Measurements from ENCODE around the gene SHTN1.

Gene SHTN1

GRCh38 chr10:116848944-116849247, 156.1 kb downstream of the SHTN1 start:
- Histone ChIP-seq H3K4me1 (ENCODE audit: control insufficient read depth in 5 of 5, insufficient read depth in 5 of 5, low read length in 5 of 5) (peaks cover 2 to 20% (median 18%) of the 10 kb centered on the region in 5 donors), H3K9ac (ENCODE audit: low read length in 5 of 5) (peak overlapping the region in 3 of 5 donors; percentile 56 to 78 (median 75)), H3K27ac (ENCODE audit: low read depth, low read length) (no peak overlapping the region), H3K27me3 (ENCODE audit: control insufficient read depth in 5 of 5, insufficient read depth in 4 of 5, low read length in 5 of 5) (peaks cover 0 to 25% (median 7%) of the 10 kb centered on the region in 5 donors), H3K4me3 (ENCODE audit: low read depth in 1 of 5, low read length in 5 of 5) (peak overlapping the region; percentile 67 to 91 (median 86)), H3K36me3 (ENCODE audit: control insufficient read depth in 5 of 5, insufficient read depth in 5 of 5, low read length in 5 of 5) (no peaks in the 10 kb centered on the region), H3K9me3 (ENCODE audit: control insufficient read depth in 5 of 5, low read length in 5 of 5) (no peaks in the 10 kb centered on the region)

DNA sequence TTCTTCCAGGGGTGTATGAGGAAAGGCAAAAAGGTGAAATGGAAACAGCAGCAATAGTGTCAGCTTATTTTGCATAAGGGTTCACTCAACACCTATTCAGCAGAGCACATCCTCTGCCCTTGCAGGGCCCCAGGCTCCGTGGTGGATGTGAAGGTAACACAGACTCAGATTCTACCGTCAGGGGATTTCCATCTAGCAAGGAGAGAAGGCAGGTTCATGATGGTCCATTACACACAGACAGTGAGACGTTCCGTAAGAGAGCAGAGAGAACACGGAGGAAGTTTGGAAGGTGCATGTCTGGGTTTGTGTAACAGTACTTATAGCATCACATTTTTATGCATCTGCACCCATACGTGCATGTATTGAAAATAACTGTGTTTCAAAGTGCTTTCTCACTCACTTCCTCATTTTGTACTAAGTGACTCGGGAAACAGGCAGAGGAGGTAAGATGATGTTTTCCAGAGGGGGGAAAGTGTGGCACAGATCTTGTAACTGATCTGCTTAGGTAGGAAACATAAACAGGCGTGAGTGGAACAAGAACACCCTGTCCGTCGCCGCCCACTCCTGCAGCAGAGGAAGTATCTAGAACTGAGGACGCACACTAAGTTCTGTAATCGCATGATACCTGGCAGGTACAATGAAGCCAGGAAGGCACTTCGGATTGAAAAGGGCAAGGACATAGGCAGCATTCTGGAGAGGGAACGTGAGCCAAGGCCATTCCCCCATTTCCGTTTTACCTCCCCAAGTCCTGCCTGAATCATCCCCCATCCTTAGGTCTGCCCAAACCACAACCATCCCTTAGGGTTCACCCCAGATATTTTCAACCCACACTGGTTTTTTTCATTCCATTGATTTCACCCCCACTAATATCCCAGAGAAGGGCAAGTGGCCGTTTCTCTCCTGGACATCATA, 156.7 kb downstream of the SHTN1 start:
- H3K27ac ChIP-seq (ENCODE audit: low read depth, low read length): no peak overlapping the region

GRCh38 chr10:116845823-116846222, 159.2 kb downstream of the SHTN1 start:
- H3K4me3 ChIP-seq (ENCODE audit: low read depth in 1 of 5, low read length in 5 of 5): no peak overlapping the region
- peaks cover 2 to 20% (median 18%) of the 10 kb centered on the region in 5 donors for H3K4me1 ChIP-seq (ENCODE audit: control insufficient read depth in 5 of 5, insufficient read depth in 5 of 5, low read length in 5 of 5)
- peaks cover 0 to 25% (median 7%) of the 10 kb centered on the region in 5 donors for H3K27me3 ChIP-seq (ENCODE audit: control insufficient read depth in 5 of 5, insufficient read depth in 4 of 5, low read length in 5 of 5)
- H3K36me3 ChIP-seq (ENCODE audit: control insufficient read depth in 5 of 5, insufficient read depth in 5 of 5, low read length in 5 of 5): no peaks in the 10 kb centered on the region
- no peaks in the 10 kb centered on the region for H3K9me3 ChIP-seq (ENCODE audit: control insufficient read depth in 5 of 5, low read length in 5 of 5)
- no peak overlapping the region for H3K27ac ChIP-seq (ENCODE audit: low read depth, low read length)
- no peak overlapping the region for H3K9ac ChIP-seq (ENCODE audit: low read length in 5 of 5)

More for the DNA sequence above, 156.7 kb downstream of the SHTN1 start:
- H3K9me3 ChIP-seq (ENCODE audit: control insufficient read depth in 5 of 5, low read length in 5 of 5): no peaks in the 10 kb centered on the region
- peak overlapping the region; percentile 36 to 91 (median 74) for H3K4me3 ChIP-seq (ENCODE audit: low read depth in 1 of 5, low read length in 5 of 5)
- H3K4me1 ChIP-seq (ENCODE audit: control insufficient read depth in 5 of 5, insufficient read depth in 5 of 5, low read length in 5 of 5): peaks cover 2 to 20% (median 18%) of the 10 kb centered on the region in 5 donors
- H3K27me3 ChIP-seq (ENCODE audit: control insufficient read depth in 5 of 5, insufficient read depth in 4 of 5, low read length in 5 of 5): peaks cover 0 to 25% (median 7%) of the 10 kb centered on the region in 5 donors
- no peaks in the 10 kb centered on the region for H3K36me3 ChIP-seq (ENCODE audit: control insufficient read depth in 5 of 5, insufficient read depth in 5 of 5, low read length in 5 of 5)
- H3K9ac ChIP-seq (ENCODE audit: low read length in 5 of 5): peak overlapping the region in 2 of 5 donors; percentile 75 to 78

DNA sequence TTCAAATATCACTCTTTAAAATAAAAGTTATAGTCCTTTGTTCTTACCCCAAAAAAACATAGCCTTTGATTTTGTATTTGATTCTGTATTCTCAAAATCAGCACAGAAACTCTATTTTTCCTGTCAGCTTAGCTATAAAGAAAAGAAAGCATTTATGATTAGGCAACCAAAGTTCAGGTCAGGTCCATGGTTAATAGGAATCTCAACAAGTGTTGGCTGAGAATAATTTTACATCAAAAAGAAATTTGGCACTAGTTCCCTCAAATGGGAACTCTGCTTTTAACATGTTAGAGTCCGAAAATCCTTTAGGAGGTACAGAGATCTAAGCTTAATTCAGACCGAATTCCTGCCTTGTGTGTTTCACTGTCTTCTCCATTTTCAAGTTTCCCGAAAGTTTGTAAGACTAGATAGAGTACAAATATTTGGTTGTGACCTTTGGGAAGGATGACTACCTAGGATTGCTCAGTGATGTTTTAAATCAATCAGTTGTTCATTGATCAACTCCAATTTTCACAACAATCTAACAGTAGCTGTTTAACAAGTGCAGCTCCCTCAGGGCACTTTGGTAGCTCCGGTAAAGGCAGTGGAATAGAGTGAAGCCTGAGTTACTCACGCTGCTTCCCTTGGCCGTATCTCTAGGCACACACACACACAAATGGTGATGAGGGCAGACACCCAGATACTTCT, 164.5 kb downstream of the SHTN1 start:
- Histone ChIP-seq H3K4me3 (ENCODE audit: low read depth in 1 of 5, low read length in 5 of 5) (no peak overlapping the region), H3K27ac (ENCODE audit: low read depth, low read length) (no peak overlapping the region), H3K9ac (ENCODE audit: low read length in 5 of 5) (no peak overlapping the region), H3K27me3 (ENCODE audit: control insufficient read depth in 5 of 5, insufficient read depth in 4 of 5, low read length in 5 of 5) (peaks cover 0 to 7% (median 6%) of the 10 kb centered on the region in 5 donors), H3K9me3 (ENCODE audit: control insufficient read depth in 5 of 5, low read length in 5 of 5) (no peaks in the 10 kb centered on the region), H3K4me1 (ENCODE audit: control insufficient read depth in 5 of 5, insufficient read depth in 5 of 5, low read length in 5 of 5) (no peaks in the 10 kb centered on the region), H3K36me3 (ENCODE audit: control insufficient read depth in 5 of 5, insufficient read depth in 5 of 5, low read length in 5 of 5) (no peaks in the 10 kb centered on the region)

GRCh38 chr10:116838143-116838725, 166.8 kb downstream of the SHTN1 start:
- Histone ChIP-seq H3K36me3 (ENCODE audit: control insufficient read depth in 5 of 5, insufficient read depth in 5 of 5, low read length in 5 of 5) (no peaks in the 10 kb centered on the region), H3K4me3 (ENCODE audit: low read depth in 1 of 5, low read length in 5 of 5) (no peak overlapping the region), H3K9me3 (ENCODE audit: control insufficient read depth in 5 of 5, low read length in 5 of 5) (no peaks in the 10 kb centered on the region), H3K9ac (ENCODE audit: low read length in 5 of 5) (no peak overlapping the region), H3K27me3 (ENCODE audit: control insufficient read depth in 5 of 5, insufficient read depth in 4 of 5, low read length in 5 of 5) (peaks cover 0 to 14% (median 6%) of the 10 kb centered on the region in 5 donors), H3K27ac (ENCODE audit: low read depth, low read length) (no peak overlapping the region), H3K4me1 (ENCODE audit: control insufficient read depth in 5 of 5, insufficient read depth in 5 of 5, low read length in 5 of 5) (no peaks in the 10 kb centered on the region)

DNA sequence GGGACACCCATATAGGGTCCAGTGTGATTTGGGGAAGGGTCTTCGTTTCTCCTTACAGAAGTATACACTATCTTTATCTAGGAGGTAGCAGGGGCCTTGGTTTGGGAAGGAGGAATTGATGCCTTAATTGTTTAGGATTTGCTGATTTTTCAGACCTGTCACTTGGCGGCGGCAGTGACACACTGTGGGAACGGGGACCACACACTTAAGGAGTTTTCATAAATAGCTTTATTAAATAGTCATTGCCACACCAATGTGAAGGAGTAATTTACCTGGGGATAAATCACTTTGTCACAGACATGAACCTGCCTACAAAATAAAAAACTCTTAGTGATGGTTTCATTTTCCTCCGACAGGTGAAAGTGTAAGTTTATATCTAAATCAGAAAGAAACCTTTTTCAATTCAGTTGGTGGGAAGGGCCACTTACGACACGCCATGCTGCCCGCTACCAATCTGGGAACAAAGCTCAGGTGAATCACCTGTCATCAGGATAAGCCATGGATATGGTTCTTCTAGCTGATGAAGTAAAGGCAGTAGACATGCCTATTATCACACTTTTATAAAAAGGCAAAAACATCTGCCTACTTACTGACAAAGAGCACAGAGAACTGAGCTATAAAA, 168.0 kb downstream of the SHTN1 start:
- Histone ChIP-seq H3K4me1 (ENCODE audit: control insufficient read depth in 5 of 5, insufficient read depth in 5 of 5, low read length in 5 of 5) (no peaks in the 10 kb centered on the region), H3K4me3 (ENCODE audit: low read depth in 1 of 5, low read length in 5 of 5) (no peak overlapping the region), H3K9me3 (ENCODE audit: control insufficient read depth in 5 of 5, low read length in 5 of 5) (no peaks in the 10 kb centered on the region), H3K27me3 (ENCODE audit: control insufficient read depth in 5 of 5, insufficient read depth in 4 of 5, low read length in 5 of 5) (peaks cover 0 to 14% (median 6%) of the 10 kb centered on the region in 5 donors), H3K9ac (ENCODE audit: low read length in 5 of 5) (no peak overlapping the region), H3K27ac (ENCODE audit: low read depth, low read length) (no peak overlapping the region), H3K36me3 (ENCODE audit: control insufficient read depth in 5 of 5, insufficient read depth in 5 of 5, low read length in 5 of 5) (no peaks in the 10 kb centered on the region)

DNA sequence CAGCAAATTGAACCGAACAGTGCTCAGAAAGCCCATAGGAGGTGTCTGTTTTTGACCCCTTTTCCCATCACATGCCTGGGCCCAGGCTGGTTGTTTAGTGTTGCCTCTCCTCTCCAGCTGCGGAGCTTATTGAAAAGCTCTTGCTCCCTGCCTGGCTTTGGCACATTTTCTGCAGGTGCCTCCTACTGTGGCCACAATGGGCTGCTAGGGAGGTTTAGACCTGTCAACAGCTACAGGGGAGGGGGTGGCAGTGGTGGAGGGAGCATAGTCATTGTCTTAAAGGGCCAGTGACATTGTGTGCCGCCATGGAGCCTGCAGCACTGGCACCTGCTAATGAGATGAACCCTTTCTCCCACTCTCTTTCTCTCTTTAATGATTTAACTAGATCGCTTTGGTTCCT, 168.9 kb downstream of the SHTN1 start:
- H3K27me3 ChIP-seq (ENCODE audit: control insufficient read depth in 5 of 5, insufficient read depth in 4 of 5, low read length in 5 of 5): peaks cover 0 to 14% (median 6%) of the 10 kb centered on the region in 5 donors
- H3K9me3 ChIP-seq (ENCODE audit: control insufficient read depth in 5 of 5, low read length in 5 of 5): no peaks in the 10 kb centered on the region
- H3K4me3 ChIP-seq (ENCODE audit: low read depth in 1 of 5, low read length in 5 of 5): no peak overlapping the region
- no peak overlapping the region for H3K9ac ChIP-seq (ENCODE audit: low read length in 5 of 5)
- no peaks in the 10 kb centered on the region for H3K4me1 ChIP-seq (ENCODE audit: control insufficient read depth in 5 of 5, insufficient read depth in 5 of 5, low read length in 5 of 5)
- H3K27ac ChIP-seq (ENCODE audit: low read depth, low read length): no peak overlapping the region
- no peaks in the 10 kb centered on the region for H3K36me3 ChIP-seq (ENCODE audit: control insufficient read depth in 5 of 5, insufficient read depth in 5 of 5, low read length in 5 of 5)

GRCh38 chr10:116835658-116836057, 169.3 kb downstream of the SHTN1 start:
- peaks cover 0 to 14% (median 6%) of the 10 kb centered on the region in 5 donors for H3K27me3 ChIP-seq (ENCODE audit: control insufficient read depth in 5 of 5, insufficient read depth in 4 of 5, low read length in 5 of 5)
- no peaks in the 10 kb centered on the region for H3K9me3 ChIP-seq (ENCODE audit: control insufficient read depth in 5 of 5, low read length in 5 of 5)
- H3K4me3 ChIP-seq (ENCODE audit: low read depth in 1 of 5, low read length in 5 of 5): no peak overlapping the region
- no peaks in the 10 kb centered on the region for H3K36me3 ChIP-seq (ENCODE audit: control insufficient read depth in 5 of 5, insufficient read depth in 5 of 5, low read length in 5 of 5)
- H3K4me1 ChIP-seq (ENCODE audit: control insufficient read depth in 5 of 5, insufficient read depth in 5 of 5, low read length in 5 of 5): no peaks in the 10 kb centered on the region
- no peak overlapping the region for H3K27ac ChIP-seq (ENCODE audit: low read depth, low read length)
- H3K9ac ChIP-seq (ENCODE audit: low read length in 5 of 5): no peak overlapping the region

DNA sequence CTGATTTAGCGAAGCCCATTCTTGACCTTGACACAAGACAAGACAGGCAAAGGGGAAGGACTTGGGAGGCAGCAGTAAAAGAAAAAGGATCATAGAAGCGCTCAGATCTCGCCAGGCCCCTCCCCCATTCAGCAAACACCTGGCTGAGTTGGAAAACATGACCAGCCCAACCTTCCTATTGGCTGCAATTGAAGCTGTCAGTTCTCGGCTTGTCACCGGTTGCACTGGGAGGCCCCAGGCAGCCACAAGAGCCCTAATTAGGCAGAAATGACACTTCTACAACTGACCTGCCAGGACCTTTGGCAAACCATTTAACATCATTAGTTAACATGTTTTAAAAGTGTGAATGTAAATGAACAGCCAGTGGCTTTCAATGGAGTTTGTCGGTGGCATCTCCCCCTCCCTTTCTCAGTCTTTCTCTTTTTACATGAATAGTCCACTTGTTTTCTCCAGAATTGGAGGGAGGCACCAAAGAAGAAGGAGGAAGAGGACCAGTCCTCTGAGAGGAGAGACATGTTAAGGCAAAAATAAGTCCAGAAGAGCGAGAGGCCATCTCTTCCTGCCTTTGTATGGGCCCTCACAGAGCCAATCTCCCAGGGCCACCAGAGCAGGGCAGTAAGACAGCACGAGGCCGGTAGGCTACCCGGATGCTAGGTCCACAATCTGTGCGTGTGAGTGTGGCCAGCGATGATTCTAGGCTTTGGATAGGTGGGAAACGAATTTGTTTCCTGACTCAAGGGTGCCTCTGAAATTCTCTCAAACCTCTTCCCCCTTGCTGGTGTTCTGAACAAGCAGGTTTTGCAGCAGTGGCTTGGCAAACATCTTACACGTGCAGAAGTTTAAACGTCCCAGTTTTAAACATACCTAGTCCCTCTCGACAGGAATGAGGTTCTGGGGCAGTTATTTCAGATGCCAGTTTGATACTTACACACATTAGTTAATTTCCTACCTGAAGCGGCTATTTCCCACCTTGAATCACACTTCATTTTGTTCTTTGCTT, 170.7 kb downstream of the SHTN1 start:
- H3K9ac ChIP-seq (ENCODE audit: low read length in 5 of 5): no peak overlapping the region
- no peak overlapping the region for H3K4me3 ChIP-seq (ENCODE audit: low read depth in 1 of 5, low read length in 5 of 5)
- no peak overlapping the region for H3K27ac ChIP-seq (ENCODE audit: low read depth, low read length)
- no peaks in the 10 kb centered on the region for H3K4me1 ChIP-seq (ENCODE audit: control insufficient read depth in 5 of 5, insufficient read depth in 5 of 5, low read length in 5 of 5)
- H3K27me3 ChIP-seq (ENCODE audit: control insufficient read depth in 5 of 5, insufficient read depth in 4 of 5, low read length in 5 of 5): peaks cover 0 to 14% (median 6%) of the 10 kb centered on the region in 5 donors
- no peaks in the 10 kb centered on the region for H3K9me3 ChIP-seq (ENCODE audit: control insufficient read depth in 5 of 5, low read length in 5 of 5)
- H3K36me3 ChIP-seq (ENCODE audit: control insufficient read depth in 5 of 5, insufficient read depth in 5 of 5, low read length in 5 of 5): no peaks in the 10 kb centered on the region
